Measurements from ENCODE around the gene CHD5.

DNA sequence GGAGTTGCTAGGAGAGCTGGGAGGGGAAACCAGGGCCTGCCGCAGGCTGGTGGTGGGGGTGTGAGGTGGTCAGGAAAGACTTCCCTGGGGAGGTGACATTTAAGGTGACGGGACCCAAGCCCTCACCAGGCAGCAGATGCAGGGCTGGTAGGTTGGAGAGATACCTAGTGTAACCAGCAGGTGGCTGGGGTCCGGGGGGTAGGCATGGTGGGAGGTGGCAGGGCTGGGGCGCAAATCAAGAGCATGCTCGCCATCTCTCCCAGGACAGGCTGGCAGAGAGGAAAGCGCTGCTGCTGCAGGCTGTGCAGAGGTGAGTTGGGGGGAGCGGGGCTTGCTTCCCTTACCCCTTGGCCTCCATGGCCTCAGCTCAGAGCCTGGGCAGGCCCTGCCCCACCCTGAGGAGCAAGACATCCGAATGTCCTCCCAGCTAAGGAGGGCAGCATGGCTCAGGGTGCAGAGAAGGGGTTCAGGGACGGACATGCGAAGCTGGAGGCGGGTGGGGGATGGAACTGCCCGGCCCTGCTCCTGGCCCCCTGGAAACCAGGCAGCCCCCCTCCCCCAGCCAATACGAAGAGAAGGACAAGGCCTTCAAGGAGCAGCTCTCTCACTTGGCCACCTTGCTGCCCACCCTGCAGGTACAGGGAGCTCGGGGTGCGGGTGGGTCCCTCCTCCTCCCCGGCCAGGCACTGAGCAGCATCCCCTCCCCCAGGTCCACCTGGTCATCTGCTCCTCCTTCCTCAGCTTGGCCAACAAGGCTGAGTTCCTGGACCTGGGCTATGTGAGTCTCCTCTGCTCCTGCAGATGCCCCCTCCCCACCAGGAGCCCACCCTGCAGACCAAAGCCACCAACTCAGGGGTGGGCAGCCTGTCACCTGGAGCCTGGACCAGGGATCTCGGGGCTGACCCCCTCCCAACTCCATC lies 29.8 kb upstream of the CHD5 start:
- no peak for TF ChIP-seq CTCF (IDR thresholded peaks at IDR 0.05)
- TF ChIP-seq POLR2A (IDR thresholded peaks at IDR 0.05), result no peak
